Endothelial cell of umbilical vein (primary cell): Measurements from ENCODE around the gene OR51I1. TPM values are rescaled to one million over a fixed set of nuclear protein-coding genes. Genes with fewer than 3 reads are reported as not detected.

ENCODE experiments used
- BruUV-seq: library from RNA; stranded (reverse); fragments of 400-500 nt; replicated peaks from 2 replicates; lab custom pipeline; 2021; lab: Mats Ljungman, UMichigan
- CTCF ChIA-PET: fragments of 300-600, 350-600 bp; sonication (Branson Sonifier 250); formaldehyde crosslinking; loops from one replicate; lab custom pipeline; 2021; ENCODE audit warnings: antibody characterized with exemption, inconsistent platforms; lab: Charles Lee
- POLR2A ChIA-PET: fragments of 300-600, 350-600 bp; sonication (Branson Sonifier 250); formaldehyde crosslinking; loops from one replicate; lab custom pipeline; 2021; ENCODE audit warnings: antibody characterized with exemption, inconsistent platforms; lab: Charles Lee
- DNase-seq: peaks from one replicate; pipeline ENCODE4 v3.0.0-alpha.2; 2011; ENCODE audit warnings: low read depth, low spot score
- FAIRE-seq: peaks from 2 replicates; lab custom pipeline; 2011; peaks lifted over from hg19 to GRCh38; lab: Jason Lieb, UNC
- H2AFZ ChIP-seq: 2 replicates; pipeline ENCODE4 v1.6.0; 2012; ENCODE audit warnings: low read depth, low read length, control low read depth, inconsistent platforms
- H3K27ac ChIP-seq: 2 replicates; pipeline ENCODE4 v1.5.1; 2011; ENCODE audit warnings: low read depth, mild to moderate bottlenecking, control low read depth, low read length, moderate library complexity; ENCODE audit not compliant: insufficient read depth
- H3K27me3 ChIP-seq, 2 experiments: 2 replicates each; pipeline versions ENCODE4 v1.6.0 to v1.6.1; 2011; ENCODE audit warnings: low read length in 2 of 2, mixed read lengths in 1 of 2; ENCODE audit not compliant: control insufficient read depth in 2 of 2, insufficient read depth in 2 of 2
- H3K36me3 ChIP-seq, 2 experiments: 2 replicates in 1 of 2; 3 replicates in 1 of 2; pipeline ENCODE4 v1.5.1; 2011; ENCODE audit warnings: low read length in 2 of 2, mild to moderate bottlenecking in 1 of 2, moderate library complexity in 1 of 2; ENCODE audit not compliant: control insufficient read depth in 2 of 2, insufficient read depth in 2 of 2; ENCODE audit errors: extremely low read depth in 1 of 2
- H3K4me1 ChIP-seq: 3 replicates; pipeline ENCODE4 v1.5.1; 2011; ENCODE audit warnings: mild to moderate bottlenecking, low read length; ENCODE audit not compliant: control insufficient read depth, insufficient read depth; ENCODE audit errors: extremely low read depth
- H3K4me2 ChIP-seq: 2 replicates; pipeline ENCODE4 v1.6.1; 2011; ENCODE audit warnings: low read length, control low read depth, mixed read lengths; ENCODE audit not compliant: insufficient read depth
- H3K4me3 ChIP-seq, 3 experiments: fragments of 200-600 bp in 1 of 3; sonication (generic), shearing (Covaris generic) in 1 of 3; replicated peaks in 1 of 3; 2 replicates each; pipeline ENCODE4 v1.5.1; 2011 to 2016; ENCODE audit warnings: control low read depth in 3 of 3, low read length in 3 of 3, mild to moderate bottlenecking in 2 of 3, inconsistent platforms in 1 of 3, low read depth in 1 of 3, moderate library complexity in 1 of 3; ENCODE audit not compliant: insufficient read depth in 1 of 3
- H3K79me2 ChIP-seq: 2 replicates; pipeline ENCODE4 v1.6.0; 2012; ENCODE audit warnings: low read length, inconsistent platforms; ENCODE audit not compliant: control insufficient read depth, insufficient read depth
- H3K9ac ChIP-seq: replicated peaks from 2 replicates; pipeline ENCODE3; 2011; ENCODE audit warnings: low read length, control low read depth; ENCODE audit not compliant: insufficient read depth; ENCODE audit errors: extremely low read depth
- H3K9me1 ChIP-seq: replicated peaks from 3 replicates; pipeline ENCODE4 v1.6.0; 2011; ENCODE audit warnings: mild to moderate bottlenecking, low read length; ENCODE audit not compliant: control insufficient read depth, insufficient read depth; ENCODE audit errors: extremely low read depth
- H3K9me3 ChIP-seq: replicated peaks from 2 replicates; pipeline ENCODE4 v1.5.1; 2012; ENCODE audit warnings: low read length, inconsistent platforms; ENCODE audit not compliant: control insufficient read depth, insufficient read depth
- H4K20me1 ChIP-seq: replicated peaks from 2 replicates; pipeline ENCODE3; 2011; ENCODE audit warnings: mild to moderate bottlenecking, low read length; ENCODE audit not compliant: control insufficient read depth, insufficient read depth; ENCODE audit errors: extremely low read depth
- EZH2 ChIP-seq: IDR thresholded peaks from 2 replicates; pipeline ENCODE4 v1.6.1; 2012; ENCODE audit warnings: borderline replicate concordance, low read depth, mild to moderate bottlenecking, moderate library complexity, low read length, inconsistent platforms; ENCODE audit not compliant: severe bottlenecking
- FOS ChIP-seq: IDR thresholded peaks from 2 replicates; pipeline ENCODE4 v1.6.1; 2011; ENCODE audit warnings: mild to moderate bottlenecking, low read length, moderate library complexity, borderline replicate concordance; ENCODE audit not compliant: insufficient read depth
- GATA2 ChIP-seq: IDR thresholded peaks from 2 replicates; pipeline ENCODE4 v1.7.0; 2011; ENCODE audit warnings: low read depth, mild to moderate bottlenecking, moderate library complexity, mixed read lengths, low read length; ENCODE audit not compliant: insufficient read length, insufficient read depth
- JUN ChIP-seq: IDR thresholded peaks from 2 replicates; pipeline ENCODE4 v1.6.1; 2011; ENCODE audit warnings: borderline replicate concordance, low read depth; ENCODE audit not compliant: insufficient read length, insufficient read depth
- MYC ChIP-seq: IDR thresholded peaks from one replicate; pipeline ENCODE4 v1.6.1; 2011; ENCODE audit warnings: mild to moderate bottlenecking, low read depth, low read length
- POLR2A ChIP-seq: IDR thresholded peaks from 2 replicates; pipeline ENCODE4 v1.6.1; 2012; ENCODE audit warnings: low read depth, mild to moderate bottlenecking, control low read depth, low read length
- POLR2AphosphoS5 ChIP-seq: IDR thresholded peaks from 2 replicates; pipeline ENCODE4 v1.6.1; 2012; ENCODE audit warnings: low read depth, mild to moderate bottlenecking, control low read depth, low read length, moderate library complexity; ENCODE audit not compliant: insufficient read depth
- dilution Hi-C: fragments of 300-500 bp; cut with MboI; formaldehyde crosslinking; loops from one replicate; pipeline ENCODE4 v1.15.0; 2019; ENCODE audit warnings: low sequenced_read_pairs; ENCODE audit not compliant: extremely low pct_ligation_motif_present
- intact Hi-C: fragments of 100-400 bp; cut with micrococcal nuclease; formaldehyde crosslinking; loops from one replicate; pipeline ENCODE4 v1.10.0; 2022
- polyA plus RNA-seq, 4 experiments: library from polyadenylated mRNA; depleted of rRNA in 3 of 4; stranded (reverse) in 3 of 4; unstranded in 1 of 4; fragments of >200 nt; gene quantifications; 2 replicates each; pipeline versions ENCODE4 v1.2.1 to v1.2.3, GENCODE V29; 2011 to 2012; ENCODE audit warnings: missing spikeins in 1 of 4
- total RNA-seq: library from RNA; stranded (reverse); gene quantifications from 2 replicates; pipeline ENCODE4 v1.2.3, GENCODE V29; 2021
- TF ChIP-seq, protein P1 (sequence below): IDR thresholded peaks from 2 replicates; pipeline ENCODE4 v1.6.1; 2011; ENCODE audit not compliant: insufficient read depth, insufficient read length
- TF ChIP-seq, protein P2 (sequence below), 2 donors: IDR thresholded peaks; 1 replicate in 1 of 2; 2 replicates in 1 of 2; pipeline ENCODE4 v1.5.1; 2011; ENCODE audit warnings: low read length in 2 of 2, mild to moderate bottlenecking in 2 of 2, moderate library complexity in 2 of 2, control low read depth in 1 of 2, inconsistent platforms in 1 of 2, low read depth in 1 of 2; ENCODE audit not compliant: insufficient read depth in 1 of 2; ENCODE audit errors: extremely low read depth in 1 of 2

OR51I1 gene
- total and polyA plus RNA-seq, 2 donors (not counting 3 experiments of a cell fraction or from before 2014, with no cell fraction given): not detected

DNA sequence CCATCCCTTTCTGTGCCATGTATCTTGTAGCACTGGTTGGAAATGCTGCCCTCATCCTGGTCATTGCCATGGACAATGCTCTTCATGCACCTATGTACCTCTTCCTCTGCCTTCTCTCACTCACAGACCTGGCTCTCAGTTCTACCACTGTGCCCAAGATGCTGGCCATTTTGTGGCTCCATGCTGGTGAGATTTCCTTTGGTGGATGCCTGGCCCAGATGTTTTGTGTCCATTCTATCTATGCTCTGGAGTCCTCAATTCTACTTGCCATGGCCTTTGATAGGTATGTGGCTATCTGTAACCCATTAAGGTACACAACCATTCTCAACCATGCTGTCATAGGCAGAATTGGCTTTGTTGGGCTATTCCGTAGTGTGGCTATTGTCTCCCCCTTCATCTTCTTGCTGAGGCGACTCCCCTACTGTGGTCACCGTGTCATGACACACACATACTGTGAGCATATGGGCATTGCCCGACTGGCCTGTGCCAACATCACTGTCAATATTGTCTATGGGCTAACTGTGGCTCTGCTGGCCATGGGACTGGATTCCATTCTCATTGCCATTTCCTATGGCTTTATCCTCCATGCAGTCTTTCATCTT is 47.6 kb upstream of the OR51I1 start:
- no peak for DNase-seq
- H2AFZ ChIP-seq: no peak overlapping the region
- H3K9ac ChIP-seq: no peak overlapping the region
- TF ChIP-seq JUN (no peak), POLR2AphosphoS5 (no peak), EZH2 (no peak), MYC (no peak), FOS (no peak), GATA2 (no peak), POLR2A (no peak)
- TF ChIP-seq, protein P1, sequence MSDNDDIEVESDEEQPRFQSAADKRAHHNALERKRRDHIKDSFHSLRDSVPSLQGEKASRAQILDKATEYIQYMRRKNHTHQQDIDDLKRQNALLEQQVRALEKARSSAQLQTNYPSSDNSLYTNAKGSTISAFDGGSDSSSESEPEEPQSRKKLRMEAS: no peak
- TF ChIP-seq, protein P2, sequence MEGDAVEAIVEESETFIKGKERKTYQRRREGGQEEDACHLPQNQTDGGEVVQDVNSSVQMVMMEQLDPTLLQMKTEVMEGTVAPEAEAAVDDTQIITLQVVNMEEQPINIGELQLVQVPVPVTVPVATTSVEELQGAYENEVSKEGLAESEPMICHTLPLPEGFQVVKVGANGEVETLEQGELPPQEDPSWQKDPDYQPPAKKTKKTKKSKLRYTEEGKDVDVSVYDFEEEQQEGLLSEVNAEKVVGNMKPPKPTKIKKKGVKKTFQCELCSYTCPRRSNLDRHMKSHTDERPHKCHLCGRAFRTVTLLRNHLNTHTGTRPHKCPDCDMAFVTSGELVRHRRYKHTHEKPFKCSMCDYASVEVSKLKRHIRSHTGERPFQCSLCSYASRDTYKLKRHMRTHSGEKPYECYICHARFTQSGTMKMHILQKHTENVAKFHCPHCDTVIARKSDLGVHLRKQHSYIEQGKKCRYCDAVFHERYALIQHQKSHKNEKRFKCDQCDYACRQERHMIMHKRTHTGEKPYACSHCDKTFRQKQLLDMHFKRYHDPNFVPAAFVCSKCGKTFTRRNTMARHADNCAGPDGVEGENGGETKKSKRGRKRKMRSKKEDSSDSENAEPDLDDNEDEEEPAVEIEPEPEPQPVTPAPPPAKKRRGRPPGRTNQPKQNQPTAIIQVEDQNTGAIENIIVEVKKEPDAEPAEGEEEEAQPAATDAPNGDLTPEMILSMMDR (IDR thresholded peaks at IDR 0.05; ENCODE audit: extremely low read depth in 1 of 2, insufficient read depth in 1 of 2, low read depth in 1 of 2, low read length in 2 of 2): no peak
- H3K36me3 ChIP-seq: no peaks in the 10 kb centered on the region
- H3K9me1 ChIP-seq: no peaks in the 10 kb centered on the region
- no TSS peak for BruUV-seq
- no peaks in the 10 kb centered on the region for H3K9me3 ChIP-seq
- ChIA-PET CTCF (no interaction called here), POLR2A (no interaction called here)
- no peaks in the 10 kb centered on the region for H3K4me1 ChIP-seq
- no peaks in the 10 kb centered on the region for H4K20me1 ChIP-seq
- H3K79me2 ChIP-seq: no peaks in the 10 kb centered on the region
- dilution Hi-C loops: no loop called here
- no peak overlapping the region for H3K4me2 ChIP-seq
- intact Hi-C loops: no loop called here
- no peak overlapping the region for H3K27ac ChIP-seq
- no peak for FAIRE-seq
- peaks cover 0 to 2% of the 10 kb centered on the region in 2 experiments for H3K27me3 ChIP-seq
- H3K4me3 ChIP-seq: no peak overlapping the region
